HepG2 (cell line): ENCODE measurements around the gene PAXIP1. TPM values are rescaled to one million over a fixed set of nuclear protein-coding genes. Genes with fewer than 3 reads are reported as not detected.
A peak's percentile ranks its signal among the peaks of the same experiment; 100 is the strongest.

Source experiments
- CBX1 ChIP-seq: IDR thresholded peaks from one replicate; pipeline ENCODE4 v1.6.1; 2016; ENCODE audit warnings: antibody characterized with exemption, low read depth
- FOXK2 ChIP-seq: fragments of 450-650 bp; IDR thresholded peaks from 2 replicates; pipeline ENCODE4 v1.6.1; 2016
- HNF4A ChIP-seq: sonication (generic); formaldehyde crosslinking; IDR thresholded peaks from 2 replicates; pipeline ENCODE4 v1.4.0; 2020; ENCODE audit warnings: missing genetic modification reagents
- JUND ChIP-seq: sonication (generic); formaldehyde crosslinking; IDR thresholded peaks from 2 replicates; pipeline ENCODE4 v1.8.0; 2022; ENCODE audit warnings: mild to moderate bottlenecking, missing genetic modification reagents
- MBNL3 ChIP-seq: fragments of 250-450 bp; sonication (Bioruptor Pico); conservative IDR thresholded peaks from 2 replicates; pipeline ENCODE4 v1.8.0; 2022; ENCODE audit warnings: mild to moderate bottlenecking, inconsistent platforms
- NFE2 ChIP-seq: sonication (generic); formaldehyde crosslinking; IDR thresholded peaks from 2 replicates; pipeline ENCODE4 v1.4.0; 2020; ENCODE audit warnings: missing genetic modification reagents
- NFE2L1 ChIP-seq: sonication (generic); formaldehyde crosslinking; IDR thresholded peaks from 2 replicates; pipeline ENCODE4 v1.4.0; 2020; ENCODE audit warnings: missing genetic modification reagents, mild to moderate bottlenecking, borderline replicate concordance
- PHF20 ChIP-seq: sonication (generic); formaldehyde crosslinking; IDR thresholded peaks from 2 replicates; pipeline ENCODE4 v1.5.0; 2020; ENCODE audit warnings: mild to moderate bottlenecking, missing genetic modification reagents
- RBM22 ChIP-seq: fragments of 200-400 bp; formaldehyde crosslinking; optimal IDR thresholded peaks from 2 replicates; pipeline ENCODE3; 2017; ENCODE audit warnings: mild to moderate bottlenecking, low read length, moderate library complexity
- RORA ChIP-seq: sonication (generic); formaldehyde crosslinking; IDR thresholded peaks from 2 replicates; pipeline ENCODE4 v1.5.0; 2020; ENCODE audit warnings: mild to moderate bottlenecking, missing genetic modification reagents, moderate library complexity
- SKI ChIP-seq: fragments of 450-650 bp; IDR thresholded peaks from one replicate; pipeline ENCODE4 v1.6.1; 2018; ENCODE audit warnings: mild to moderate bottlenecking; ENCODE audit not compliant: partially characterized antibody
- SP140L ChIP-seq: sonication (generic); formaldehyde crosslinking; IDR thresholded peaks from 2 replicates; pipeline ENCODE4 v1.4.0; 2020; ENCODE audit warnings: missing genetic modification reagents, borderline replicate concordance
- SRSF1 ChIP-seq: fragments of 200-400 bp; formaldehyde crosslinking; optimal IDR thresholded peaks from 2 replicates; pipeline ENCODE3; 2017; ENCODE audit warnings: mild to moderate bottlenecking, low read depth, low read length, moderate library complexity
- TBP ChIP-seq: sonication (generic); formaldehyde crosslinking; IDR thresholded peaks from 2 replicates; pipeline ENCODE4 v1.5.0; 2020; ENCODE audit warnings: missing genetic modification reagents
- ZNF101 ChIP-seq: sonication (generic); formaldehyde crosslinking; IDR thresholded peaks from 2 replicates; pipeline ENCODE4 v1.4.0; 2020; ENCODE audit warnings: mild to moderate bottlenecking, low read depth, missing genetic modification reagents, borderline replicate concordance
- ZNF138 ChIP-seq: sonication (generic); formaldehyde crosslinking; IDR thresholded peaks from 2 replicates; pipeline ENCODE4 v1.5.0; 2020; ENCODE audit warnings: mild to moderate bottlenecking, low read depth, missing genetic modification reagents
- ZNF598 ChIP-seq: sonication (generic); formaldehyde crosslinking; IDR thresholded peaks from 2 replicates; pipeline ENCODE4 v1.5.1; 2020; ENCODE audit warnings: mild to moderate bottlenecking, missing genetic modification reagents, borderline replicate concordance
- ZNF720 ChIP-seq: sonication (generic); formaldehyde crosslinking; IDR thresholded peaks from 2 replicates; pipeline ENCODE4 v1.4.0; 2020; ENCODE audit warnings: missing genetic modification reagents
- ZNF780A ChIP-seq: sonication (generic); formaldehyde crosslinking; IDR thresholded peaks from 2 replicates; pipeline ENCODE4 v1.8.0; 2022; ENCODE audit warnings: mild to moderate bottlenecking, missing genetic modification reagents, moderate library complexity
- ZZZ3 ChIP-seq: sonication (generic); formaldehyde crosslinking; IDR thresholded peaks from 2 replicates; pipeline ENCODE4 v1.4.0; 2020; ENCODE audit warnings: missing genetic modification reagents, mild to moderate bottlenecking, borderline replicate concordance
- polyA plus RNA-seq, 8 experiments: library from polyadenylated mRNA; depleted of rRNA in 3 of 8; stranded (reverse) in 7 of 8; unstranded in 1 of 8; fragments of >200 nt; fragmentation: Illumina TruSeq in 4 of 8; extraction: Trizol in 4 of 8; gene quantifications; 2 replicates each; pipeline versions ENCODE4 v1.2.1 to v1.2.3, GENCODE V29; 2011 to 2016; ENCODE audit warnings: low read depth in 4 of 8, missing spikeins in 1 of 8, mixed read lengths in 1 of 8; ENCODE audit not compliant: insufficient read depth in 1 of 8
- total RNA-seq, 5 experiments: library from RNA; depleted of rRNA; stranded (reverse); fragments of >200 nt; fragmentation: Illumina TruSeq; extraction: Trizol; gene quantifications; 2 replicates each; pipeline ENCODE4 v1.2.3, GENCODE V29; 2016; ENCODE audit warnings: low read depth in 1 of 5
- TF ChIP-seq, protein P1 (sequence below): sonication (generic); formaldehyde crosslinking; IDR thresholded peaks from 2 replicates; pipeline ENCODE4 v1.4.0; 2020; ENCODE audit warnings: missing genetic modification reagents
- TF ChIP-seq, protein P2 (sequence below): sonication (generic); formaldehyde crosslinking; IDR thresholded peaks from 2 replicates; pipeline ENCODE4 v1.5.0; 2020; ENCODE audit warnings: mild to moderate bottlenecking, low read depth, missing genetic modification reagents, borderline replicate concordance
- TF ChIP-seq, protein P3 (sequence below): conservative IDR thresholded peaks from 2 replicates; pipeline ENCODE4 v1.6.1; 2018; ENCODE audit warnings: missing genetic modification reagents
- TF ChIP-seq, protein P4 (sequence below): sonication (generic); formaldehyde crosslinking; IDR thresholded peaks from 2 replicates; pipeline ENCODE4 v1.4.0; 2020; ENCODE audit warnings: low read depth, mild to moderate bottlenecking, missing genetic modification reagents
- TF ChIP-seq, protein P5 (sequence below): sonication (generic); formaldehyde crosslinking; IDR thresholded peaks from 2 replicates; pipeline ENCODE4 v1.8.0; 2022; ENCODE audit warnings: mild to moderate bottlenecking, missing genetic modification reagents
- TF ChIP-seq, protein P6 (sequence below): sonication (generic); formaldehyde crosslinking; IDR thresholded peaks from 2 replicates; pipeline ENCODE4 v1.5.1; 2020; ENCODE audit warnings: missing genetic modification reagents, mild to moderate bottlenecking, borderline replicate concordance

The PAXIP1 gene
- total and polyA plus RNA-seq, 2 of the 13 experiments (the other 11 are each of a cell fraction or from before 2014, with no cell fraction given): 11.6 to 16.2 TPM

DNA sequence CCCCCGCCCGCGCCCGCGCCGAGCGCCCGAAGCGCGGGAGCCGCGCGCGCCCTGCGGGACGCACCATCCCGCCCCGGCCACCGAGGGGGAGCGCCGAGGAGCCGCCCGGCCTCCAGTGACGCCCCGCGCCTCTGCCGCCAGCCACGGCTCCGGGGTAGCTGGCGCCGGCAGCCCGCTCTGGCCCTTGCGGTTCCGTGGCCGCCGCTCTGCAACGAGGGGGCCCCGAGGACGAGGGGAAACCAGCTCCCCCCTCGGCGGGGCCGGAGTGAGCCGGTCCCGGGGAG, at the start of gene PAXIP1 (continued):
- TF ChIP-seq, protein P1, sequence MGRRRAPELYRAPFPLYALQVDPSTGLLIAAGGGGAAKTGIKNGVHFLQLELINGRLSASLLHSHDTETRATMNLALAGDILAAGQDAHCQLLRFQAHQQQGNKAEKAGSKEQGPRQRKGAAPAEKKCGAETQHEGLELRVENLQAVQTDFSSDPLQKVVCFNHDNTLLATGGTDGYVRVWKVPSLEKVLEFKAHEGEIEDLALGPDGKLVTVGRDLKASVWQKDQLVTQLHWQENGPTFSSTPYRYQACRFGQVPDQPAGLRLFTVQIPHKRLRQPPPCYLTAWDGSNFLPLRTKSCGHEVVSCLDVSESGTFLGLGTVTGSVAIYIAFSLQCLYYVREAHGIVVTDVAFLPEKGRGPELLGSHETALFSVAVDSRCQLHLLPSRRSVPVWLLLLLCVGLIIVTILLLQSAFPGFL (CRISPR knock-in tag): no peak
- TF ChIP-seq PHF20 (CRISPR knock-in tag) (no peak), CBX1 (no peak), RORA (CRISPR knock-in tag) (no peak), SKI (peak; percentile 36), ZNF598 (CRISPR knock-in tag) (no peak), ZZZ3 (CRISPR knock-in tag) (no peak), ZNF720 (CRISPR knock-in tag) (no peak), HNF4A (CRISPR knock-in tag) (no peak), SP140L (CRISPR knock-in tag) (no peak), NFE2L1 (CRISPR knock-in tag) (no peak), ZNF138 (CRISPR knock-in tag) (no peak), NFE2 (CRISPR knock-in tag) (no peak), FOXK2 (peak; percentile 90), SRSF1 (no peak), MBNL3 (CRISPR knock-in tag) (no peak), RBM22 (no peak), TBP (CRISPR knock-in tag) (peak; percentile 45; the same call in 1 of the 2 replicates), ZNF780A (CRISPR knock-in tag) (no peak), JUND (no peak), ZNF101 (CRISPR knock-in tag) (no peak)
- TF ChIP-seq, protein P2, sequence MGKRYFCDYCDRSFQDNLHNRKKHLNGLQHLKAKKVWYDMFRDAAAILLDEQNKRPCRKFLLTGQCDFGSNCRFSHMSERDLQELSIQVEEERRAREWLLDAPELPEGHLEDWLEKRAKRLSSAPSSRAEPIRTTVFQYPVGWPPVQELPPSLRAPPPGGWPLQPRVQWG: no peak
- TF ChIP-seq, protein P3, sequence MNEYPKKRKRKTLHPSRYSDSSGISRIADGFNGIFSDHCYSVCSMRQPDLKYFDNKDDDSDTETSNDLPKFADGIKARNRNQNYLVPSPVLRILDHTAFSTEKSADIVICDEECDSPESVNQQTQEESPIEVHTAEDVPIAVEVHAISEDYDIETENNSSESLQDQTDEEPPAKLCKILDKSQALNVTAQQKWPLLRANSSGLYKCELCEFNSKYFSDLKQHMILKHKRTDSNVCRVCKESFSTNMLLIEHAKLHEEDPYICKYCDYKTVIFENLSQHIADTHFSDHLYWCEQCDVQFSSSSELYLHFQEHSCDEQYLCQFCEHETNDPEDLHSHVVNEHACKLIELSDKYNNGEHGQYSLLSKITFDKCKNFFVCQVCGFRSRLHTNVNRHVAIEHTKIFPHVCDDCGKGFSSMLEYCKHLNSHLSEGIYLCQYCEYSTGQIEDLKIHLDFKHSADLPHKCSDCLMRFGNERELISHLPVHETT (CRISPR knock-in tag): no peak; the same call in 1 of the 2 replicates
- TF ChIP-seq, protein P4, sequence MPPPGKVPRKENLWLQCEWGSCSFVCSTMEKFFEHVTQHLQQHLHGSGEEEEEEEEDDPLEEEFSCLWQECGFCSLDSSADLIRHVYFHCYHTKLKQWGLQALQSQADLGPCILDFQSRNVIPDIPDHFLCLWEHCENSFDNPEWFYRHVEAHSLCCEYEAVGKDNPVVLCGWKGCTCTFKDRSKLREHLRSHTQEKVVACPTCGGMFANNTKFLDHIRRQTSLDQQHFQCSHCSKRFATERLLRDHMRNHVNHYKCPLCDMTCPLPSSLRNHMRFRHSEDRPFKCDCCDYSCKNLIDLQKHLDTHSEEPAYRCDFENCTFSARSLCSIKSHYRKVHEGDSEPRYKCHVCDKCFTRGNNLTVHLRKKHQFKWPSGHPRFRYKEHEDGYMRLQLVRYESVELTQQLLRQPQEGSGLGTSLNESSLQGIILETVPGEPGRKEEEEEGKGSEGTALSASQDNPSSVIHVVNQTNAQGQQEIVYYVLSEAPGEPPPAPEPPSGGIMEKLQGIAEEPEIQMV: no peak
- TF ChIP-seq, protein P5, sequence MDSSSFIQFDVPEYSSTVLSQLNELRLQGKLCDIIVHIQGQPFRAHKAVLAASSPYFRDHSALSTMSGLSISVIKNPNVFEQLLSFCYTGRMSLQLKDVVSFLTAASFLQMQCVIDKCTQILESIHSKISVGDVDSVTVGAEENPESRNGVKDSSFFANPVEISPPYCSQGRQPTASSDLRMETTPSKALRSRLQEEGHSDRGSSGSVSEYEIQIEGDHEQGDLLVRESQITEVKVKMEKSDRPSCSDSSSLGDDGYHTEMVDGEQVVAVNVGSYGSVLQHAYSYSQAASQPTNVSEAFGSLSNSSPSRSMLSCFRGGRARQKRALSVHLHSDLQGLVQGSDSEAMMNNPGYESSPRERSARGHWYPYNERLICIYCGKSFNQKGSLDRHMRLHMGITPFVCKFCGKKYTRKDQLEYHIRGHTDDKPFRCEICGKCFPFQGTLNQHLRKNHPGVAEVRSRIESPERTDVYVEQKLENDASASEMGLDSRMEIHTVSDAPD (CRISPR knock-in tag): no peak
- TF ChIP-seq, protein P6, sequence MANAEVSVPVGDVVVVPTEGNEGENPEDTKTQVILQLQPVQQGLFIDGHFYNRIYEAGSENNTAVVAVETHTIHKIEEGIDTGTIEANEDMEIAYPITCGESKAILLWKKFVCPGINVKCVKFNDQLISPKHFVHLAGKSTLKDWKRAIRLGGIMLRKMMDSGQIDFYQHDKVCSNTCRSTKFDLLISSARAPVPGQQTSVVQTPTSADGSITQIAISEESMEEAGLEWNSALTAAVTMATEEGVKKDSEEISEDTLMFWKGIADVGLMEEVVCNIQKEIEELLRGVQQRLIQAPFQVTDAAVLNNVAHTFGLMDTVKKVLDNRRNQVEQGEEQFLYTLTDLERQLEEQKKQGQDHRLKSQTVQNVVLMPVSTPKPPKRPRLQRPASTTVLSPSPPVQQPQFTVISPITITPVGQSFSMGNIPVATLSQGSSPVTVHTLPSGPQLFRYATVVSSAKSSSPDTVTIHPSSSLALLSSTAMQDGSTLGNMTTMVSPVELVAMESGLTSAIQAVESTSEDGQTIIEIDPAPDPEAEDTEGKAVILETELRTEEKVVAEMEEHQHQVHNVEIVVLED (CRISPR knock-in tag): no peak
